ENCODE data around the gene DNAJB1. TPM values are rescaled to one million over a fixed set of nuclear protein-coding genes. Genes with fewer than 3 reads are reported as not detected.

The DNAJB1 gene
- total RNA-seq, 1 experiment from 2014 or later = 149 TPM

DNA sequence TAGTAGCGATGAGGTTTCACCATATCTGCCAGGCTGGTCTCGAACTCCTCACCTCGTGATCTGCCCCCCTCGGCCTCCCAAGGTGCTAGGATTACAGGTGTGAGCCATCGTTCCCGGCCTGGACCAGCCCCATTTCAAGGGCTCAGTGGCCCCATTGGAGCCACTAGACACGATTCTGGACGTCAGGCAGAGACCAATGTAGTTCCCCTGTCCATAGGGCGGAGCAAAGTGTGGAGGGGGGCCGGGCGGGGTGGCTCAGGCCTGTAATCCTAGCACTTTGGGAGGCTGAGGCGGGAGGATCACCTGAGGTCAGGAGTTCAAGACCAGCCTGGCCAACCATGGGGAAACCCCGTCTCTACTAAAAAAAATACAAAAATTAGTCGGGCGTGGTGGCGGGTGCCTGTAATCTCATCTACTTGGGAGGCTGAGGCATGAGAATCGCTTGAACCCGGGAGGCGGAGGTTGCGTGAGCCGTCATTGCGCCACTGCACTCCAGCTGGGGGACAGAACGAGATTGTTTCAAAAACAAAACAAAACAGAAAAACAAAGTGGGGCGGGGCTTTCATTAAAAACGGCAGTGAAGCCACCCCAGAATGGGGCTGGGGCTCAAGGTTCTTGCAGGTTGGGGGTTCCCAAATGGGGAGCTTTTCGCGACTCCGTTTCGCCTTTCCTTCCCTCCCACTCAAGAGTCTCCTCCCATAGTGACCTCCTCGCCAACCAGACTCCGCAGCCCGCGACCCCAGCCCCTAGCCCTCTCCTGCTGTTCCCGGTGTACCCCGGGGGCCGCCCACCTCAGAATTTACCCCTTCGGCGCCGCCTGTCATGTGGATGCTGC, 10.4 kb upstream of the DNAJB1 start:
- ChIA-PET POLR2A (interaction anchor here (0.6 kb wide), 1 partner anchor 1741 kb away, joined by 3 read pairs; no protein-coding TSS in a partner anchor), CTCF (interaction anchor here (0.7 kb wide), 1 partner anchor 755 kb away, joined by 6 read pairs; no protein-coding TSS in a partner anchor)
- DNase-seq (ENCODE audit: low read depth, low spot score) (no peak), ATAC-seq (no peak)
- peak overlapping the region; percentile 69 for H3K27ac ChIP-seq (ENCODE audit: low read length)
- intact Hi-C loops (cut with micrococcal nuclease; ENCODE audit: unreplicated experiment) = no loop called here
- TF ChIP-seq, protein P1, sequence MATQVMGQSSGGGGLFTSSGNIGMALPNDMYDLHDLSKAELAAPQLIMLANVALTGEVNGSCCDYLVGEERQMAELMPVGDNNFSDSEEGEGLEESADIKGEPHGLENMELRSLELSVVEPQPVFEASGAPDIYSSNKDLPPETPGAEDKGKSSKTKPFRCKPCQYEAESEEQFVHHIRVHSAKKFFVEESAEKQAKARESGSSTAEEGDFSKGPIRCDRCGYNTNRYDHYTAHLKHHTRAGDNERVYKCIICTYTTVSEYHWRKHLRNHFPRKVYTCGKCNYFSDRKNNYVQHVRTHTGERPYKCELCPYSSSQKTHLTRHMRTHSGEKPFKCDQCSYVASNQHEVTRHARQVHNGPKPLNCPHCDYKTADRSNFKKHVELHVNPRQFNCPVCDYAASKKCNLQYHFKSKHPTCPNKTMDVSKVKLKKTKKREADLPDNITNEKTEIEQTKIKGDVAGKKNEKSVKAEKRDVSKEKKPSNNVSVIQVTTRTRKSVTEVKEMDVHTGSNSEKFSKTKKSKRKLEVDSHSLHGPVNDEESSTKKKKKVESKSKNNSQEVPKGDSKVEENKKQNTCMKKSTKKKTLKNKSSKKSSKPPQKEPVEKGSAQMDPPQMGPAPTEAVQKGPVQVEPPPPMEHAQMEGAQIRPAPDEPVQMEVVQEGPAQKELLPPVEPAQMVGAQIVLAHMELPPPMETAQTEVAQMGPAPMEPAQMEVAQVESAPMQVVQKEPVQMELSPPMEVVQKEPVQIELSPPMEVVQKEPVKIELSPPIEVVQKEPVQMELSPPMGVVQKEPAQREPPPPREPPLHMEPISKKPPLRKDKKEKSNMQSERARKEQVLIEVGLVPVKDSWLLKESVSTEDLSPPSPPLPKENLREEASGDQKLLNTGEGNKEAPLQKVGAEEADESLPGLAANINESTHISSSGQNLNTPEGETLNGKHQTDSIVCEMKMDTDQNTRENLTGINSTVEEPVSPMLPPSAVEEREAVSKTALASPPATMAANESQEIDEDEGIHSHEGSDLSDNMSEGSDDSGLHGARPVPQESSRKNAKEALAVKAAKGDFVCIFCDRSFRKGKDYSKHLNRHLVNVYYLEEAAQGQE (IDR thresholded peaks at IDR 0.05; ENCODE audit: insufficient read depth in 1 of 2, low read depth in 2 of 2, low read length in 1 of 2) = no peak
- TF ChIP-seq POLR2AphosphoS5 (IDR thresholded peaks at IDR 0.05; ENCODE audit: low read depth, low read length) = no peak
- no peaks in the 10 kb centered on the region for H3K27me3 ChIP-seq (ENCODE audit: control insufficient read depth, insufficient read depth, low read length)
- H3K4me3 ChIP-seq (ENCODE audit: low read depth in 2 of 2, low read length in 2 of 2) = peak overlapping the region; percentile 65 to 73
- peaks cover 23% of the 10 kb centered on the region for H3K4me1 ChIP-seq (ENCODE audit: control insufficient read depth, insufficient read depth, low read length)
- in situ Hi-C loops (cut with HindIII; ENCODE audit: low pct_unique_long_range_greater_than_20kb, low sequenced_read_pairs) = no loop called here
- BruUV-seq (replicated peaks) = no TSS peak
- H3K36me3 ChIP-seq (ENCODE audit: control insufficient read depth, insufficient read depth, low read length) = peaks cover 5% of the 10 kb centered on the region; the same call in 1 of the 2 replicates
- H3K9me3 ChIP-seq (ENCODE audit: control insufficient read depth, insufficient read depth, low read depth, low read length) = no peaks in the 10 kb centered on the region

DNA sequence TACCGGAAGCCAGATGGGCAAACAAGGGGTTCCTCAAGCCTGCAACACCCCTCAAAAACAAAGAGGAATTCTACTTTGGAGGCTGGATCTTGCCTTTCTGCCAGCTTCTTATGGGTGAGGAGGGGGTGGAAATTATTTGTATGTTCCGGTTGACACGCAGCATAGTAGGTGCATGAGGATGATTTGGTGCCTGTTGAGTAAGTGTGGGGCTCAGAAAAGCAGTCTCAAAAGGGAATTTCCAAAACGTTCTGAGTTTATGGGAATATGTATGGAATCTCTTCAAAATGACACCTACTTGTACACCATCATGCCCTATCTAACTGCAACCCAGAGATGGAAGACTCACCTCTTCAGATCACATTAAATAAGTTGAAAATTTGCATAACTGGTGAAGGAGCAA, 8.2 kb upstream of the DNAJB1 start:
- no peaks in the 10 kb centered on the region for H3K27me3 ChIP-seq (ENCODE audit: control insufficient read depth, insufficient read depth, low read length)
- TF ChIP-seq, protein P2, sequence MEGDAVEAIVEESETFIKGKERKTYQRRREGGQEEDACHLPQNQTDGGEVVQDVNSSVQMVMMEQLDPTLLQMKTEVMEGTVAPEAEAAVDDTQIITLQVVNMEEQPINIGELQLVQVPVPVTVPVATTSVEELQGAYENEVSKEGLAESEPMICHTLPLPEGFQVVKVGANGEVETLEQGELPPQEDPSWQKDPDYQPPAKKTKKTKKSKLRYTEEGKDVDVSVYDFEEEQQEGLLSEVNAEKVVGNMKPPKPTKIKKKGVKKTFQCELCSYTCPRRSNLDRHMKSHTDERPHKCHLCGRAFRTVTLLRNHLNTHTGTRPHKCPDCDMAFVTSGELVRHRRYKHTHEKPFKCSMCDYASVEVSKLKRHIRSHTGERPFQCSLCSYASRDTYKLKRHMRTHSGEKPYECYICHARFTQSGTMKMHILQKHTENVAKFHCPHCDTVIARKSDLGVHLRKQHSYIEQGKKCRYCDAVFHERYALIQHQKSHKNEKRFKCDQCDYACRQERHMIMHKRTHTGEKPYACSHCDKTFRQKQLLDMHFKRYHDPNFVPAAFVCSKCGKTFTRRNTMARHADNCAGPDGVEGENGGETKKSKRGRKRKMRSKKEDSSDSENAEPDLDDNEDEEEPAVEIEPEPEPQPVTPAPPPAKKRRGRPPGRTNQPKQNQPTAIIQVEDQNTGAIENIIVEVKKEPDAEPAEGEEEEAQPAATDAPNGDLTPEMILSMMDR (IDR thresholded peaks at IDR 0.05) = no peak
- no peak for TF ChIP-seq SIN3A (IDR thresholded peaks at IDR 0.05; ENCODE audit: borderline replicate concordance, insufficient read depth, low read depth, low read length)
- TF ChIP-seq TCF7L2 (IDR thresholded peaks at IDR 0.05; ENCODE audit: low read depth, low read length) = no peak
- TF ChIP-seq, protein P1 (IDR thresholded peaks at IDR 0.05; ENCODE audit: insufficient read depth in 1 of 2, low read depth in 2 of 2, low read length in 1 of 2) = no peak
- TF ChIP-seq POLR2AphosphoS5 (IDR thresholded peaks at IDR 0.05; ENCODE audit: low read depth, low read length) = no peak
- no peak overlapping the region for H3K4me3 ChIP-seq (ENCODE audit: low read depth in 2 of 2, low read length in 2 of 2)
- ChIA-PET POLR2A (no interaction called here), CTCF (interaction anchor here (1.0 kb wide), 1 partner anchor 21 kb away, joined by 4 read pairs; no protein-coding TSS in a partner anchor)
- no peak overlapping the region; the same call in 1 of the 2 replicates for H3K27ac ChIP-seq (ENCODE audit: low read length)
- DNase-seq (ENCODE audit: low read depth, low spot score) (no peak), ATAC-seq (no peak)
- no TSS peak for BruUV-seq (replicated peaks)
- no peaks in the 10 kb centered on the region for H3K9me3 ChIP-seq (ENCODE audit: control insufficient read depth, insufficient read depth, low read depth, low read length)
- in situ Hi-C loops (cut with HindIII; ENCODE audit: low pct_unique_long_range_greater_than_20kb, low sequenced_read_pairs) (no loop called here), intact Hi-C loops (cut with micrococcal nuclease; ENCODE audit: unreplicated experiment) (no loop called here)
- H3K36me3 ChIP-seq (ENCODE audit: control insufficient read depth, insufficient read depth, low read length) = peaks cover 5% of the 10 kb centered on the region; the same call in 1 of the 2 replicates
- H3K4me1 ChIP-seq (ENCODE audit: control insufficient read depth, insufficient read depth, low read length) = peaks cover 20% of the 10 kb centered on the region

All from Panc1 (cell line).